Muscle of arm (tissue), 12 donors: ENCODE results near the gene RASSF4. TPM values are rescaled to one million over a fixed set of nuclear protein-coding genes. Genes with fewer than 3 reads are reported as not detected.
A peak's percentile ranks its signal among the peaks of the same experiment; 100 is the strongest.

ENCODE experiments used
- DNase-seq: peaks from one replicate; pipeline ENCODE4 v3.0.0-alpha.2; 2013
- polyA plus RNA-seq, 12 donors: library from polyadenylated mRNA; unstranded; fragments of 120-200 nt; gene quantifications; one replicate each; pipeline ENCODE4 v1.2.1, GENCODE V29; 2013; ENCODE audit not compliant: insufficient read length in 12 of 12

RASSF4 gene
- polyA plus RNA-seq, 12 donors = 47.9 to 120 (median 68.5) TPM; not detected in 1

DNA sequence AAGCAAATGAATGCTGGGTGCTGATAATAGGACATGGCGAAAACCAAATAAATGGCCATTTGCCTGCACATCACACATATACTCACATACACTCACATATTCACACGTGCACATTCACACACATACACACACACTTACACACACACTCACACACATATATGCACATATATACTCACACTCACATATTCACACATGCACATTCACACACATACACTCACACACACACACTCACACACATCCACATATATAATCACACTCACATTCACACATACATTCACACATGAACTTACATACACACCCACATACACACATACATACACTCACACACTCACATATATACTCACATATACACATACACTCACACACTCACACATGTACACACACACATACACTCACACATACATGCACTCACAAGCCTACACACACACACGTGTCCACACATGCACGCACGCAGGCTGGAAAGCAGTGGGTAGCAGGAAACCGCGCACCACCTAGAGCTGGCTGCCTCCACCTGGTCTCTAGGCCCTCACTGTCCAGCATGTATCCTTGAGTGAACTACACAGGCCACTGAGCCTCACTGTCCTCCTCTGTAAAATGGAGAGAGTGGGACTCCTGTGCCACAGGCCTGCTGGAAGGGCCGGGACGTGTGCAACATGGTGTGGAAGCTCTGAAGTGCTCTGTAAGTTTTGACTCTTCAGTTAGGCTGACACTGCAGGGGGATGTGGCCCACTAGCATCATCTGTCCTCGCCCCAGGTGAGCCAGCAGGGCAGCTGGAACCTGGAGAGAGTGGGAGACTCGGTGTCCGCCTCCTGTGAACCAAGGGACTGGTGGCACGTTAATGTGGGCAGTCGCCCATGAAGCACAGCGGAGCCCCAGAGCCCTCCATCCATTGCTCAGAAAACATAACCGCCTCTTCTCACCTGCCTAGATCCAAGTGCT is 33.5 kb upstream of the RASSF4 start:
- DNase-seq = no peak

DNA sequence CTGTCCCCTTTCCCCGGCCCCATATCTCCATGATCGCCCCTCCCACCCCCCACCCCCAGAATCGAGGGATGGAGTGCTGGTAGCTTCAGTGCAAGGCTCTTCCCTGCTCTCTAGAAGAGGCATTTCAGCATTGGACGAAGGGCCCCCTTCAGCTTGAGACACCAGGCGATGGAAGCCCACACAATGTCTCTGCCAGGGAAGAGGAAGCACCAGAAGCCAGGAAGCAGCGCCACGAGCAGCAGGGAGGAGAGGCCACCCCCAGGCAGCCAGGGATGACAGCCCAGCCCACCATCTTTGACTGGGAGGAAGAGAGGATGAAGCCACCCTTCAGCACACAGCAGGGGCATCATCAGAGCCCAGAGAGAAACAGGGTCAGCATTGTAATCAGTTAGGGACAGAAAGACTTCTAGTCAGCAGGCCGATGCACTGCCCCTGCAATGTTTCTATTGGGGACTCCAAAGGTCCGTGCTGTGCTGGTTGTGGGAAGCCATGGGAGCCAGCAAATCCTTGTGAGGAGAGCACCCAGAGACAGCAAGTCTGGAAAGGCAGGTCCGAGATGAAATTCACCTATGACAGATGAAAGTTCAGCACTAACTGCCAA is 32.8 kb upstream of the RASSF4 start:
- DNase-seq = no peak

GRCh38 chr10:44927352-44927751 is 32.2 kb upstream of the RASSF4 start:
- DNase-seq = no peak

- DNase-seq = no peak
These were observed 31.1 kb upstream of the RASSF4 start for GRCh38 chr10:44928462-44928861.

GRCh38 chr10:44929356-44930255 is 30.0 kb upstream of the RASSF4 start:
- no peak for DNase-seq

GRCh38 chr10:44930904-44931620 is 28.5 kb upstream of the RASSF4 start:
- no peak for DNase-seq

DNA sequence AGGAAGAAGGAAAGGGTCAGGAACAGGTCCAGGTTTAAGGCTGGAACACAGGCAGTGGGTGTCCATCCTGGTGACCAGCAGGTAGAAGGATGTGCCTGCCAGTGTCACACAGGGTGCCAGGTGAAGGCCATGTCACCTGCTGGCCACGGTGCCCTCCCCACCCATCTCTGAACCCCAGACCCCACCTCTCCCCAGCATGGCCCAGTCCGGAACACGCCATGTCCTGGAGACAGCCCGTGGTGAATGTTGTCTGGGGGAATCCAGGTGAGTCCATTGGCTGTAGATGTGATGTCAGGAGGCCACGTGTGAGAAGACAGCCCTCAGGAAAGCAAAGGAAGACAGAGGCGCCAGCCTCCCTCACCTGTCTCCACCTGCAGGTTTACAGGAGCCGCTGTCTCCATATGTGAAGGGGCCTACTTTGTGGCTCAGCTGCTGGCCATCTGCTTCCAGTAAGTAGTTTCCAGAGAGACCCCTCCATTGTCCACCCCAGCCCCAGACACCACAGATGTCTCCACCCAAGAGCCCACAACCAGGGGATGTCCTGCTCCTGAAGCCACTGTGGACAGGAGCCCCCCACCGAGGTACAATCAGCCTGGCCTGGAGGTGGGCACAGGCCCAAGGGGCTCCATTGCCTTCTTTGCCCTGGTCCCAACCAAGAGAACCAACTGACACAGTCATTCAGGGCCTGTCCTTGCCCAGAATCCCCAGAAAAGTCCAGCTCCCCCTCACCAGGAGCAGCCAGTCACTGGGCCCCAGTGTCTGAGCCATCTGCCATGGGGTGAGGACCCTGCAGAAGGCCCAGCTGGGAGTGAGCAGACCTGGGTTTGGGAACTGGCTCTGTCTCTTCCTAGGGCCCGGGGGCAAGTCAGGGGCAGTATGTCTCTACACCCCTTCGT is 27.7 kb upstream of the RASSF4 start:
- DNase-seq = no peak

DNA sequence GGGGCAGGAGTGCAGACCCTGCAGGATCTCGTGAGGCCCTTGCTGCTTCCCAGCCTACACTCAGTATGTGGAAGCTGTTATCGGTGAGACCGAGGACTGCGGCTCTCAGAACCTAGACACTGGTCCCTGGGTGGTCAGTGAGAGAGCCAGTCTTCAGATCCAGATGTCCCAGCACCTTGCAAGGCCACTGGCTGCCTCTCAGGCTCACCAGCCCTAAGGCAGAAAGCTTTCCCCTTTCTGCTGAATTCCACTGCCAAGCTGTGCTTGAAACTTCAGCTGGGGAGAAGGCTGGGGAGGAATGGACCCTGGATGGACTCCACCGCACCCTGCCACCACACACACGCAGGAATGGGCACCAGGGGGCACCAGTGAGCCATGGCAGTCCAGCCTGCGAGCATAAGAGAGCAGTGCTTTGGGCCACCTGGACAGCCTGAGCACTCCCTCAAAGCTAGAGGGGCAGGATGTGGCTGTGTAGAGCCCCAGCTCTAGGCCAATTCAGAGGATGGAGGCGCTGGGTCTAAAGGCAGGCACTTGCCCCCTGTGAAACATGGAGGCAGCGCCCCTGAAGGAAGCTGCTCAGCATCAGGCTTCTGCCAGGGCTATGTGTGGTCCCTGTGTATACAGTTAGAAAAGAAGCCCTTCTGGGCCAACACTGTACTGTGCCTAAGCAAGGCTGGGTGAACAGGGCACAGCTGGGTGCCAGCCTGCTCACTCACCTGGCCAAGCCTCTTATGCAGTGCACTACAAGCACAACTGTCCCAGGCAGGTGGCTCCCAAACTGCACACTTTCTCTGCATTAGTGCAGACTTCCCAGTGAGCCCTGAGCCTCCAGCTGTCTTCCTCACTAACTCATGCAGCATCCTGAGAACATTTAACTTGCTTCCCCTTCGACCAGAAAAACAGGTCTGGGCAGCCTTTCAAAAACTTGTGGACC is 26.8 kb upstream of the RASSF4 start:
- DNase-seq = peak; percentile 80

DNA sequence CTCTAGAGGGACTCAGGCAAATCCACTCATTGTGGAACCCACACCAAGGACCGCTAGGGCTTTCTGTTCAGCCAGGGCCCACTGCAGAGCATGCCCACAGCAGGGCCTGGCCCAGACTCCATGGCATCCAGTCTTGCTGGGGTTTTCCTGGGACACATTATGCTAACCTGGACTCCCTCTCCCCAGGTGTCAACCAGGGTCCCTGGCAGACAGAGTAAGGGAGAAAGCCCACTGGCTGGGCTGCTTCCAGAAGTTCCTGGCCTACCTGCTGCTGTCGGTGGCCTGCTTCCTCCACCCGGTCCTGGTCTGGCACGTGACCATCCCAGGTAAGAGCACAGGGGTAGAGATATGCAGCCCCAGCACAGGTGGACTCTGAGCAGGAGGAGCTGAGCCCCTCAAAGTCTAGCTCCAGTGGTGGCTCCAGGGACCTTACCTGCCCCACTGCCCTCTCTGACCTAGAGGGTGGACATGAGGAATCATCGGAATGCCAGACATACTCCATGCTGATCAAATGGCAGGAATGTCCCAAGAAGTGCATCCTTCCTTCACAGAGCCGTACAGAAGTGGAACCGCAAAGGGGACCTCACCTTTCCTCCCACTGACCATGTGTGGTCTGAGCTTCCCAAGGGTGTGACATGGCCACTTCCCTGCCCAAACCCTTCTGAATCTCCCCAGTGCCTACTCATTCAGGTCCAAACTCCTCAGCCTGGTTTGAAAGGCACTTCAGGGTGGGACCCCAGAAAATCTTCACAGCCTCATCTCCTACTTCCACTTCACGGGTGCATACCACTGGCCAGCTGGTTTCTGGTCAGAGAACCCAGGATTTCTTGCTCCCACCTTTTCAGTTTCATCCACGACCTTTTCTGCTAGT is 25.9 kb upstream of the RASSF4 start:
- no peak for DNase-seq

DNA sequence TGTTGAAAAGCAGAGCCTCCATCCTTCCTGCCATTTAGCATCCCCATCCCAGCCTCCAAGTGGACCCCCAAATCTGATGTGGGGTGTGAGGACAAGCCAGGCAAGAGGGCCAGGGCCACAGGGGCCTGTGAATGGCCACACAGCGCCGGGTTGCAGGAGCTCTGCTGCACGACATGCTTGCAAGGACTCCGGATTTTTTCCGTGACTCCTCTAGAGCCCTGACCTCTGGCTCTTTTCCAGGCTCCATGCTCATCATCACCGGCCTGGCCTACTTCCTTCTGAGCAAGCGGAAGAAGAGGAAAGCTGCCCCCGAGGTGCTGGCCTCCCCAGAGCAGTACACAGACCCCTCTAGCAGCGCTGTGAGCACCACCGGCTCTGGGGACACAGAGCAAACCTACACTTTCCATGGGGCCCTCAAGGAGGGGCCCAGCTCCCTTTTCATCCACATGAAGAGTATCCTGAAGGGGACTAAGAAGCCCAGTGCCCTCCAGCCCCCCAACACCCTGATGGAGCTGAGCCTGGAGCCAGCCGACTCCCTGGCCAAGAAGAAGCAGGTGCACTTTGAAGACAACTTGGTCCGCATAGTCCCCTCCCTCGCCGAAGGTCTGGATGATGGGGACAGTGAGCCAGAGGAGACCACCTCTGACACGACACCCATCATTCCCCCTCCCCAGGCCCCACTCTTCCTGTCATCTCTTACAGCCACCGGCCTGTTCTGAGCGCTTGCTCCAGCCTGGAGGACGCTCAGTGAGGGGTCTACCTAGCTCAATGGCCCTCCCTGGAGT is 25.0 kb upstream of the RASSF4 start:
- DNase-seq = no peak

- peak; percentile 58 for DNase-seq
These were observed 24.2 kb upstream of the RASSF4 start for GRCh38 chr10:44935201-44935965.

DNA sequence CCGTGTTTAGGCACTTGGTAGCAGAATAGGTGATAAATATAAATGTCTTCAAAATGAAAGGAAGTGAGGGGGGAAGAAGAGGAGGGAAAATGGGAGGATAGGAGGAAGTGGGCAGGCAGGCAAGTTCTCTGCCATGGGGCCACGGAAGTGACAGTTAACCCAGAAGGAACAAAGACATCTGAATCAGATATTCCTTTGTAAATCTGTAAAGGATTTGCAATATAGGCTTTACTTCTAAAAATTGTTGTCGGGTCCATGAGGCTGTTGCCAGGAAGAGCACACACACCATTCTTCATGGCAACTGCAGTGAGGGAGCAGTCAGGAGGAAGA is 23.7 kb upstream of the RASSF4 start:
- no peak for DNase-seq

DNA sequence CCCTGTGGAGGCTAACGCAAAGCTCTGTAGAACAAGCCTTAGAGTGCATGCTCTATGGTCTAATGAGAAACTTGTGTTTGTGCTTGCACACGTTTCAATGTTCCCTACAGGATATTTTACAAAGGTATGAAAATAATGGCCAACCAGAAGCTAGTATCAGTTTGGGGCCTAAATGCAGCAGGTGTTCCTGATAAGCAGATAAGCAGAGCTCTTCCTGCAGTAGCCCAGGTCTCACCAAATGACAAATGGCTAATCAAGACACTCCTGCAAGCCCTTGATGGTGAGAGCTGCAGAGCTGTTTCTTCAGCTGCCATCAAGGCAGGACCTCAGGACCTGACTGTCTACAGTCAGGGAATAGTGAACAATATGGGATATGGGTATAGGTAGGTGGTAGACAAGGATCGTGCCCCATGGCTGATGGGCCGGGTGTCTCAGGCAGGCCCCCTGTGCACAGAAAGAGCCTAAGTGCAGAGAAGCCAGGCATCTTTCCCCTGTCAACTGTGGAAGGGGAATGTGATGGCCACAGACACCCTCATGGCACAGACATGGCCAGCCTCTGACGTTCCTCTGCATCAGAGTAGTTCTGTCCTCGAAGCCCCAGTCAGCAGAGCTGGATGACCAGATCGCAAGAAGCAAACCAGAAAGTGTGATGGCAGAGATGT is 23.2 kb upstream of the RASSF4 start:
- DNase-seq = no peak

GRCh38 chr10:44937196-44938005 is 22.2 kb upstream of the RASSF4 start:
- no peak for DNase-seq

- no peak for DNase-seq
These were observed 20.6 kb upstream of the RASSF4 start for GRCh38 chr10:44938956-44939355.
